ENCODE results near the gene ARL13A. TPM values are rescaled to one million over a fixed set of nuclear protein-coding genes. Genes with fewer than 3 reads are reported as not detected.
"Not testable (repeated sequence)": the region's sequence is repeated elsewhere in the genome, so short reads cannot be mapped to it uniquely, and the experiment has no call there.

Gene ARL13A
- total and polyA plus RNA-seq, 2 donors (not counting 1 experiment from before 2014, with no cell fraction given), result not detected

GRCh38 chrX:100999451-100999850 is 29.9 kb downstream of the ARL13A start:
- TF ChIP-seq EZH2 (IDR thresholded peaks at IDR 0.05; ENCODE audit: low read length, missing control alignments), result no peak
- TF ChIP-seq, protein P1, sequence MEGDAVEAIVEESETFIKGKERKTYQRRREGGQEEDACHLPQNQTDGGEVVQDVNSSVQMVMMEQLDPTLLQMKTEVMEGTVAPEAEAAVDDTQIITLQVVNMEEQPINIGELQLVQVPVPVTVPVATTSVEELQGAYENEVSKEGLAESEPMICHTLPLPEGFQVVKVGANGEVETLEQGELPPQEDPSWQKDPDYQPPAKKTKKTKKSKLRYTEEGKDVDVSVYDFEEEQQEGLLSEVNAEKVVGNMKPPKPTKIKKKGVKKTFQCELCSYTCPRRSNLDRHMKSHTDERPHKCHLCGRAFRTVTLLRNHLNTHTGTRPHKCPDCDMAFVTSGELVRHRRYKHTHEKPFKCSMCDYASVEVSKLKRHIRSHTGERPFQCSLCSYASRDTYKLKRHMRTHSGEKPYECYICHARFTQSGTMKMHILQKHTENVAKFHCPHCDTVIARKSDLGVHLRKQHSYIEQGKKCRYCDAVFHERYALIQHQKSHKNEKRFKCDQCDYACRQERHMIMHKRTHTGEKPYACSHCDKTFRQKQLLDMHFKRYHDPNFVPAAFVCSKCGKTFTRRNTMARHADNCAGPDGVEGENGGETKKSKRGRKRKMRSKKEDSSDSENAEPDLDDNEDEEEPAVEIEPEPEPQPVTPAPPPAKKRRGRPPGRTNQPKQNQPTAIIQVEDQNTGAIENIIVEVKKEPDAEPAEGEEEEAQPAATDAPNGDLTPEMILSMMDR (conservative IDR thresholded peaks at IDR 0.05 in 1 of 2, IDR thresholded peaks at IDR 0.05 in 1 of 2; ENCODE audit: low read depth in 1 of 2, low read length in 2 of 2), result no peak
- Histone ChIP-seq H3K9me3 (ENCODE audit: control insufficient read depth, insufficient read depth, low read depth, low read length) (no peaks in the 10 kb centered on the region), H4K20me1 (ENCODE audit: control insufficient read depth, extremely low read depth, insufficient read depth, low read length) (no peaks in the 10 kb centered on the region), H3K4me3 (replicated peaks in 1 of 4; ENCODE audit: control extremely low read depth in 1 of 4, insufficient read depth in 1 of 4, low read depth in 3 of 4, low read length in 4 of 4) (no peak overlapping the region), H3K79me2 (ENCODE audit: control insufficient read depth, insufficient read depth, low read length) (no peaks in the 10 kb centered on the region), H3K36me3 (ENCODE audit: control insufficient read depth, insufficient read depth, low read length) (no peaks in the 10 kb centered on the region), H3K4me2 (ENCODE audit: extremely low read depth, insufficient read depth, low read length) (no peak overlapping the region), H3K27ac (ENCODE audit: insufficient read depth, low read length) (no peak overlapping the region), H3K9ac (ENCODE audit: insufficient read depth, low read length) (no peak overlapping the region), H3K4me1 (ENCODE audit: control insufficient read depth, extremely low read depth, insufficient read depth, low read length) (no peaks in the 10 kb centered on the region), H2AFZ (ENCODE audit: low read length) (no peak overlapping the region), H3K27me3 (ENCODE audit: control insufficient read depth, insufficient read depth, low read length) (no peaks in the 10 kb centered on the region)
- DNase-seq (ENCODE audit: low read depth in 2 of 2), result no peak

DNA sequence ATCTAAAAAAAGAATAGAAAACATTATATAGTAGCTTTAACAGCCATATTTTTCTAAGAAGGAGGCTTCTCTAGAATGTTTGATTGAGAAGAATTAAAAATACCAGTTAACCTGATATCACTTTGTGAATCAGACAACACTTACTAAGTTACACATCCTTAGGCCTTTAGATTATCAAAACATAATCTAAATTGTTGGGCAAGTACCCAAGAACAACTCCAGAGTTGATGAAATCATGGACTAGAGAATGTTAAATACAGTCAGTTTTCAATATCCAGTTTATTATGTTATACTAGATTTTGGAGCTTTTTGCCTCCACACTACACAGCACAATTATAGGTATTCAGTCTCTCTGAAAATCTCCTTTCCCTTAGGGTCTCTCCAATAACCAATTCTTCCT is 39.6 kb downstream of the ARL13A start:
- Histone ChIP-seq H3K4me1 (ENCODE audit: control insufficient read depth, extremely low read depth, insufficient read depth, low read length) (no peaks in the 10 kb centered on the region), H4K20me1 (ENCODE audit: control insufficient read depth, extremely low read depth, insufficient read depth, low read length) (no peaks in the 10 kb centered on the region), H3K4me2 (ENCODE audit: extremely low read depth, insufficient read depth, low read length) (no peak overlapping the region), H3K36me3 (ENCODE audit: control insufficient read depth, insufficient read depth, low read length) (no peaks in the 10 kb centered on the region), H3K27me3 (ENCODE audit: control insufficient read depth, insufficient read depth, low read length) (no peaks in the 10 kb centered on the region), H3K27ac (ENCODE audit: insufficient read depth, low read length) (no peak overlapping the region), H3K9me3 (ENCODE audit: control insufficient read depth, insufficient read depth, low read depth, low read length) (no peaks in the 10 kb centered on the region), H2AFZ (ENCODE audit: low read length) (no peak overlapping the region), H3K9ac (ENCODE audit: insufficient read depth, low read length) (no peak overlapping the region), H3K4me3 (replicated peaks in 1 of 4; ENCODE audit: control extremely low read depth in 1 of 4, insufficient read depth in 1 of 4, low read depth in 3 of 4, low read length in 4 of 4) (no peak overlapping the region), H3K79me2 (ENCODE audit: control insufficient read depth, insufficient read depth, low read length) (no peaks in the 10 kb centered on the region)
- TF ChIP-seq, protein P1 (conservative IDR thresholded peaks at IDR 0.05 in 1 of 2, IDR thresholded peaks at IDR 0.05 in 1 of 2; ENCODE audit: low read depth in 1 of 2, low read length in 2 of 2), result no peak
- TF ChIP-seq EZH2 (IDR thresholded peaks at IDR 0.05; ENCODE audit: low read length, missing control alignments), result no peak
- peak; percentile 16 to 18 for DNase-seq (ENCODE audit: low read depth in 2 of 2)

GRCh38 chrX:101012031-101012430 is 42.5 kb downstream of the ARL13A start:
- not testable (repeated sequence) for H3K4me1 ChIP-seq (ENCODE audit: control insufficient read depth, extremely low read depth, insufficient read depth, low read length); H3K27me3 ChIP-seq (ENCODE audit: control insufficient read depth, insufficient read depth, low read length); H3K9me3 ChIP-seq (ENCODE audit: control insufficient read depth, insufficient read depth, low read depth, low read length); H4K20me1 ChIP-seq (ENCODE audit: control insufficient read depth, extremely low read depth, insufficient read depth, low read length); H3K79me2 ChIP-seq (ENCODE audit: control insufficient read depth, insufficient read depth, low read length); H3K27ac ChIP-seq (ENCODE audit: insufficient read depth, low read length); H3K9ac ChIP-seq (ENCODE audit: insufficient read depth, low read length); H3K36me3 ChIP-seq (ENCODE audit: control insufficient read depth, insufficient read depth, low read length); H2AFZ ChIP-seq (ENCODE audit: low read length); H3K4me2 ChIP-seq (ENCODE audit: extremely low read depth, insufficient read depth, low read length); H3K4me3 ChIP-seq (replicated peaks in 1 of 4; ENCODE audit: control extremely low read depth in 1 of 4, insufficient read depth in 1 of 4, low read depth in 3 of 4, low read length in 4 of 4)
- DNase-seq (ENCODE audit: low read depth in 2 of 2), result peak in 1 of 2 donors; percentile 58
